Measurements from ENCODE around the gene NECTIN3.

GRCh38 chr3:111193472-111193871, 121.9 kb downstream of the NECTIN3 start:
- TF ChIP-seq, protein P1, sequence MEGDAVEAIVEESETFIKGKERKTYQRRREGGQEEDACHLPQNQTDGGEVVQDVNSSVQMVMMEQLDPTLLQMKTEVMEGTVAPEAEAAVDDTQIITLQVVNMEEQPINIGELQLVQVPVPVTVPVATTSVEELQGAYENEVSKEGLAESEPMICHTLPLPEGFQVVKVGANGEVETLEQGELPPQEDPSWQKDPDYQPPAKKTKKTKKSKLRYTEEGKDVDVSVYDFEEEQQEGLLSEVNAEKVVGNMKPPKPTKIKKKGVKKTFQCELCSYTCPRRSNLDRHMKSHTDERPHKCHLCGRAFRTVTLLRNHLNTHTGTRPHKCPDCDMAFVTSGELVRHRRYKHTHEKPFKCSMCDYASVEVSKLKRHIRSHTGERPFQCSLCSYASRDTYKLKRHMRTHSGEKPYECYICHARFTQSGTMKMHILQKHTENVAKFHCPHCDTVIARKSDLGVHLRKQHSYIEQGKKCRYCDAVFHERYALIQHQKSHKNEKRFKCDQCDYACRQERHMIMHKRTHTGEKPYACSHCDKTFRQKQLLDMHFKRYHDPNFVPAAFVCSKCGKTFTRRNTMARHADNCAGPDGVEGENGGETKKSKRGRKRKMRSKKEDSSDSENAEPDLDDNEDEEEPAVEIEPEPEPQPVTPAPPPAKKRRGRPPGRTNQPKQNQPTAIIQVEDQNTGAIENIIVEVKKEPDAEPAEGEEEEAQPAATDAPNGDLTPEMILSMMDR (IDR thresholded peaks at IDR 0.05; ENCODE audit: low read depth, low read length): no peak
- no peak for TF ChIP-seq EZH2phosphoT487 (IDR thresholded peaks at IDR 0.05; ENCODE audit: low read depth)

Data from OCI-LY3 (cell line).